GM19328 (cell line): ENCODE results near the gene PMM1.

ENCODE experiments used
- ATAC-seq: cut with Tn5 transposase; IDR thresholded peaks from one replicate; pipeline ENCODE4 v1.9.1; 2021; ENCODE audit warnings: mild to moderate bottlenecking, moderate library complexity; ENCODE audit not compliant: unreplicated experiment

Gene PMM1

GRCh38 chr22:41539146-41540005, 50.3 kb downstream of the PMM1 start:
- no peak for ATAC-seq

DNA sequence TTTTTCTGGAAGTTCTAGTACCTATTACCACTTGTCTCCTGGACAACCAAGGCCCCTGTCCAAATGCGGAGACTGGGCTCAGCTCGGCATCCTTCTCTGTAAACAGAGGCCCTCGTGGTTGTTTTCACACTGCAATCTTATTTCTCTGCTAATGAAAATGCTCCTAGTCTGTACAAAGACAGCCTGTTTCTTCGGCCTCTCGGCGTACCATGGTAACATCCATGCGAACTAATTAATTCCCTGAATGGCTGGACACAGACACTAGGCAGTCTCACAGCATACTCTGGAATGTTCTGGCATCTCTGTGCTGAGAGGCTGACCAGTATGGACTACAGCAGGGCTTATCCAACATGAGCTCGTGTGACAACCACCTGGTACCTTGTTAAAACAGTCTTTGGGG, 51.1 kb downstream of the PMM1 start:
- ATAC-seq: no peak

DNA sequence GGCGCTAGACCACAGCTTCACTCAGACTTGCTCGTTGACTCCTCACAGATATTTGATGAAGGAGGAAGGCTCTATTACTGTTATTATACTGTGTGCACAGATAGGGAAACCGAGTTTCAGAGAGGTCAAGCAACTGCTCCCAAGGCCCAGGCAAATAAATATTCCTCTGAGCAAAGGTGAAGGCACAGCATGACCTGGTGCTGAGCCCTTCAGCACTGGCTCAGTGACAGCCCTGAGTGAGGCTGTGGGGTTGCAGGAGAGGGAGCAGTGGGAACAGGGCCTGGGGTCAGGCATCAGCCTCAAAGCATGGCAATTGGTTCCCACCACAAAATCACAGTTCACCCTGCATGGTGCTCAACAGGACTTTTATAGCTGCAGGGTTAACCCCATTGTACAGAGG, 52.4 kb downstream of the PMM1 start:
- ATAC-seq: no peak

- ATAC-seq: no peak
These were observed 54.4 kb downstream of the PMM1 start for GRCh38 chr22:41535244-41535643.

GRCh38 chr22:41534219-41534618, 55.4 kb downstream of the PMM1 start:
- no peak for ATAC-seq

DNA sequence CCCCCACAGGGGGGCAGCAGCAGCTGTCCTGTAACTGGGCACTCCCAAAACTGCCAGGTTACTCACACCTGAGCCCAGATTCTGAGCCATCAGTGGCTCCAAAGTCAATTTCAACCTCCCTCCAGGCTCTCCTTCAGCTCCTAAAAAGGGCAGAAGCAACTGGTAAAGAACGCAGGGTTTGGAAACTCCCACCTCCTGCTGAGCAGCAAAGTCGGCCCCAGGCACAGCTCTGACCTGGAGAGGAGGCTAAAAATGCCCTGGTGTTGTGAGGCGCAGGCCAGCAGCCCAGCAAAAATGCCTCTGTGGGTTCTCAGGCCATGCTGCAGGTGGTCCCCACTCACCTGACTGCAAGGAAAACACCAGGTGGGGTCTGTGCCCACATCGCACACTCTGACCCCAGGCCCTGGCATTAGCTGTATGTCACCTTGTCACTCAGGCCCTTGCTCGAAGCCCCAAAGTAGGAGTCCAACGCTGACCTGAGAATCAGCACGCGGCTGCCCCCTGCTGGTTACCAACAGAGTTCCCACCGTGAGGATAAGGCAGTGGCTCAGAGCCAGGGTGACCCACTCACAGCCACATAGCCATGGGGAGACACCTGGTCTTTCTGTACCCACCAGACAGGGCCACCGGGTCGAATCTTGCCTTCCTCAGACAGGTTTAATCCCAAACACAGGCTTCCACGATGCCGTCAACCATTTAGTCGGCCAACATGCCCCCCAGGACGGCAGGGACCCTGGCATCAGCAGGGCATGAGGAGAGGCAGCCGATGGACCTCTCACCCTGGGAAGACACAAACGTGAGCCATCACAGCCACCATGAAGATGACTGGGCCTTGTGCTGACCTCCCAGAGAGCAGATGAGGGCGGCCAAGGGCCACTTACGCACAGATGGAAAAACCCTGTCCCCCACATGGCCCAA, 56.5 kb downstream of the PMM1 start:
- no peak for ATAC-seq

- no peak for ATAC-seq
These were observed 57.7 kb downstream of the PMM1 start for GRCh38 chr22:41531715-41532477.

- ATAC-seq: no peak
These were observed 58.5 kb downstream of the PMM1 start for GRCh38 chr22:41530890-41531714.

GRCh38 chr22:41528938-41529561, 60.6 kb downstream of the PMM1 start:
- no peak for ATAC-seq

GRCh38 chr22:41528132-41528766, 61.4 kb downstream of the PMM1 start:
- no peak for ATAC-seq
